ENCODE results near the gene SND1.

GRCh38 chr7:127764681-127765080 lies 112.7 kb downstream of the SND1 start:
- TF ChIP-seq CTCF (IDR thresholded peaks at IDR 0.05 in 8 of 11, conservative IDR thresholded peaks at IDR 0.05 in 3 of 11) (no peak), POLR2A (IDR thresholded peaks at IDR 0.05) (no peak), POLR2AphosphoS5 (IDR thresholded peaks at IDR 0.05) (no peak)
